MV-4-11 (cell line): ENCODE results near the gene CSMD2.

Experiments
- DNase-seq: peaks from one replicate; lab custom pipeline; 2025; lab: John Stamatoyannopoulos, UW

CSMD2 gene

DNA sequence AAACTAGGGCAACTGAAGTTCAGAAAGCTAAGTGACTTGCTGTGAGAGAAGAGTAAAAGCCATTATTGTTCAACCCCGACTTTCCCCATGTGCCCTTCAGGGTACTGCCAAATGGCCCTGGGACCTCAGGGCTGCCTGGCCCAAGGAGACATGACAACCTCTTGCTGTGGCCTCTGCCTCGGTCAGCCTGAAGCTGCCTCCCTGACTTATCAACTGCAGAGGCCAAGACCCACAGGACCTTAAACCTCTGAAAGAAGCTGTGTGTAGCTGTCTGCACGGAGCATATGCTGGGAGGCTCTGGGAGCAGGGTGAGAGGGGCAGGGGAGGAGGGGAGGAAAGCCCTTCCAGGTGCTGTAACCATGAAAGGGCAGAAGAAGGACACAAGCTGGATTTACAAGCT is 265.3 kb downstream of the CSMD2 start:
- no peak for DNase-seq

DNA sequence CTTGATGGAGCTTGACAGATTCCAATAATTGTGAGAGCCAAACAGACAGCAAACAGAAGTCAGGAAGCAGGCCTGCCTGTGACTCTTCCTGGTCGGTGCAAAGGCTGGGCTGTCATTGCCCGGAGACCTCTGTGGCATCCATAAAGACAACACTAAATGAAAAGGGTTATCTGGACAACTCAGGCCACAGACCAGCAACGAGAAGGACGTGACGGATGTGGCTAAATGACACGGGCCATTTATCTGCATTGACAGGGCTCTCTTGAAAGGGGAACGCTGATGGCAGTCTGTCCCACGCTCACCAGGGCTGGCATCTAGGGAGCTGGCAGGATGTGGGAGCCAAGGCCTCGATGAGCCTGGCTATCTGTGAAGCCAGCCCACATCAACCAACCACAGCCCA is 266.1 kb downstream of the CSMD2 start:
- no peak for DNase-seq

DNA sequence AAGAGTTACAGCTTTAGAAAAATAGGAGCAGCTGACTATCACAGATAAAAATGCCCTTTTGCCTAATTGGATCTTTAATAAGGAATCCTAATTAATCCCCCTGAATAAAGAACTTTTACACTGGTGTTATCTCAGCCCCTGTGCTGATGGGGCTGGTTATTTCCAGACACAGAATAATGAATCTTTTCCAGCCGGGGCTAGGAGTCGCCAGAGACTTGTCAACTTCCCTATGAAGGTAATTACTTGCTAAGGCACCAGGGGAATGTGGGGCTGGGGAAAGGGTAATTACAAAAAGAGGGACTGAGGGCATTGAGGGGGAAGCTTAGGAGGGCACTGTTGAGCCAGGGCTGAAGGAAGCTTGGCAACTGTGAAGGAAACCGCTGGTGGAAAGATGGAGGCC is 266.6 kb downstream of the CSMD2 start:
- no peak for DNase-seq

DNA sequence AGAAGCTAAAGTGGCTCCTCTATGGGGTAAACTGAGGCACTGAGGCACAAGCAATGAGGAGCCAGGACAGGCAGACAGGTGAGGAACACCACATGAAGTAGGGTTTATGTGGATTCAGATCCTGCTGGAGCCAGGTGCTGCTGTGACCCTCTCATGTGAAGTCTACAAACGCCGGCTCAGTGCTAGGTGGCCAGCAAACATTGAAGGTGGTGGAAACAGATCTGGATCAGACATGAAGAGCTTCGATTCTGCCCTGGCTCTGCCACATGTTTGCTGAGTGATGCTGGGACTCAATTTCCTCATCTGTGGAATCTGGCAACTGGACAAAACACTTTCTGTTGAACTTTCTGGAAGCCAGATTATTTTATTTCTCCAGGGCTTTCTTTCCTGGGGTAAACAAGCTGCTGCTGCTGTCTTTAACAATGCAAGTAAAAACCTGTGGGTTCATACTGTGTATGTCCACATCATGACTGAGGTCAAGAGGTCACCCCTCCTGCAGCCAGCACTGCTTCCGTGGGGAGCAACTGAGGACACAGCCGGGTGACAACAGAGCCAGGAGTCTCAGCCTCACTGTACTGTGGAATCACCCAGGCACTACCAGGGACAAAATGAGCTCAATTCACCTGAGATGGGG is 267.8 kb downstream of the CSMD2 start:
- no peak for DNase-seq

DNA sequence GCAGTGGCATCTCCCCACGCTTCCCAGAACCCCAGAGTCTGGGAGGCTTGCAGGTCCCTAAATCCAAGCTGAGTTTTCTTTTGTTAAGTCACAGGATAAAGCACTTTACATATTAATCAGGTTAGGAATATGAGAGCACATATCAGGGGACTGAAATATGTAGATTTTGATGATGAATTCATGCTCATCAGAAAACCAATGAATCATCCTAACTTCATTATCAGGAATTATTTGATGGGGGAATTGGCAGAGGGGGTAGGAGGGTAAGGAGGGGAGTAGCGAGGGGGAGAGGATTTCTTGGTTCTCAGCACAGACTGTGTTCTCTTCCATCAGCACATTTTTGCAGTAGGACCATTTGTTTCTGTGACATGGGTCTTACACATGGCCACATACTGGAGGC is 269.1 kb downstream of the CSMD2 start:
- no peak for DNase-seq

DNA sequence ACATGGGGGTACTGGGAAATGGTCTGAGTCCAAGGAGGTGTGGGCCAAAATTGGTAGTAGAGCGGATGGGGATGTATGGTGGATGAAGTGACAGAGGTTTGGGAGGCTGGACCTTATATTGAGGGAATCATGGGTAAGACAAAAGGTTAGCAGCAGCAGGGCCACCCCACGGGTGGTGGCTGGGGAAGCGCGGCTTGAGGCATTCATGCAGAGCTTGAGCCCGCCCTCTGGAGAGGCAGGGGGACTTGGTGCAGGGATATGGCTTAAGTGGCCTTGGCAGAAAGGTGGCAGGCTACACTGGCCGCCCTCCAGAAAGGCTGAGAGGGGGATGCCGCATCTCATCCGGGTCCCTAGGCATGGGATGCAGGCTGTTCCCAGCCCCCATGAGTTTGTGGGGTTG is 269.6 kb downstream of the CSMD2 start:
- no peak for DNase-seq

DNA sequence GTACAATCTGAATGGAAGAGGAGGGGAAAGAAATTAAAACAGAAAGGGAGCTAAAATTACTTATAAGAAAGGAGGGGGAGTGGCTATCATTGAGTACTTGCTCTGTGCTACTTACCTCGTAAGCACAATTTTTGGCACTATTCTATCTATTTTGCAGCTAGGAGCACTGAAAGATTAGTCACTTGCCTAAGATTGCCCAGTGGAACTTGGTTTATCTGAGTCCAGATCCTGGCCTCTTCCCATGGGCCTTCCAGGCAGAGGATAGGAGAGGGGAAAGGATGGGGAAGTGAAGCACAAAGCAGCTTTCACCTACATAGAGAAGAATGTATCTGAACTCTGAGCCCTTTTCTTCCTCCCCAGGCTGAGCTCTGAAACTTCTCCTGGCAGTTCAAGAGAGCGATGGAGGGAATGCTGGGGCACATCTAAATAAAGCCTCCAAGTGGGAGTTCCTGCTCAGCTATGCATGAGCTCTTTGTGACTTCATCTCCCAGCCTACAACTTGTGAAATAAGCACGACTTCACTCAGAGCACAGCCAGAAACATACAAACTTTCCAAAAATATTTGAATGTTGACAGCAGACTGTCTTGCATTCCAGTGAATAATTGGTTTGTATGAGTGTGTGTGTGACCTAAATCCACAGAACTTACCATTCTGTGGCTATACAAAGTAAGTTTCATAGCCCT is 271.7 kb downstream of the CSMD2 start:
- no peak for DNase-seq

DNA sequence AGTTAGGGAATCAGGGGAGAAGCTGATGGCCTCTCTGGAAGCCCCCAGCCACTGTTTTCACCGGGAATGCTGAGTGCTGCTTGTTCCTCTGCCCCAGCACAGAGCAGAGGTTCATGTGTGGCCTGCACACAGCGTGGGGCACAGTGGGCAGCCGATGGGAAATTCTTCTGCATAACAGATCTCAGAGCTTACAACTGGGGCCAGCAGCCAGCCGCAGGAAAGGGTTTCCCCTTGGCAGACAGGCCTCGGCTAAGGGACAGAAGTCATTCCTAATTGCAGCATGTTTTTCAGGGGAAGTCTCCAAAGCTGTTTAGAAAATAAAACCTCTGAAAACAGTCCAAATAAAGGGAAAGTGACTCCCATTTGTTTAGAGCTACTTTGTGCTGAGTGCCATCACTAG is 278.5 kb downstream of the CSMD2 start:
- no peak for DNase-seq

DNA sequence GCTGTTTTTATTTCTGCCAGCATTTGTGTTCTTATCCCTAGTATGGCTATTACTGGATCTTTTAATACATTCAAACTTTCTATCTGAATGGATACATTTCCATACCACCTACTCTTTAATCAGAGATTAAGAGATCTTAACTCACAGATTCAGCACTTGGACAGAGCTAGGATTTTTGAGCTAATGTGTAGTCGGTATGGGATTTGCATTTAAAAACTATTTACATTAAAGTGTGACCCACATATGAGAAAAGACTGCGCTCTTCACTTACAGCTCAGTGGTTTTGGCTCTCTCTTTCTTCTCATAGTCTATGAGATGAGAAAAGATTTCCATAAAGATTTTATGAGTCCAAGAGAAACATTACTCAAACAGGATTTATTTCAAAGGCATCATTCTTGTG is 284.7 kb downstream of the CSMD2 start:
- DNase-seq = no peak

DNA sequence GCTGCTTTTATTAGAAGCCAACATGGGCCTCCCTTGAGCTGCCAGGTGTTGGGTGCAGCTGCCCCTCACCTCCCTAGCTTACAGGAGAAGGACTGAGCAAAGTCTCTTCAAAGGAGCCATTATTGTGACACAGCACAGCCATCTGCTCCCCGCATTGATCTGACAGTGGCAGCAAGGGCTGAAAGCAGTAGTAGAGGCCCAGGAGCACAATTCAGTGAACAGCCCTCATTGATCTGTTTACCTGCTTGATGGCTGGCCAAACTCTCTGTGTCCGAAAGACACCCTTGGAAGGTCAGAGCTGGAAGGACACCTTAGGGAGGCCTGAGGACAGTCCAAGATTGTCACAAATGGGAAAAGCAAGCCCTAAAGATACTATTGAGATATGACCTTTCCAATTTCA is 286.6 kb downstream of the CSMD2 start:
- no peak for DNase-seq

DNA sequence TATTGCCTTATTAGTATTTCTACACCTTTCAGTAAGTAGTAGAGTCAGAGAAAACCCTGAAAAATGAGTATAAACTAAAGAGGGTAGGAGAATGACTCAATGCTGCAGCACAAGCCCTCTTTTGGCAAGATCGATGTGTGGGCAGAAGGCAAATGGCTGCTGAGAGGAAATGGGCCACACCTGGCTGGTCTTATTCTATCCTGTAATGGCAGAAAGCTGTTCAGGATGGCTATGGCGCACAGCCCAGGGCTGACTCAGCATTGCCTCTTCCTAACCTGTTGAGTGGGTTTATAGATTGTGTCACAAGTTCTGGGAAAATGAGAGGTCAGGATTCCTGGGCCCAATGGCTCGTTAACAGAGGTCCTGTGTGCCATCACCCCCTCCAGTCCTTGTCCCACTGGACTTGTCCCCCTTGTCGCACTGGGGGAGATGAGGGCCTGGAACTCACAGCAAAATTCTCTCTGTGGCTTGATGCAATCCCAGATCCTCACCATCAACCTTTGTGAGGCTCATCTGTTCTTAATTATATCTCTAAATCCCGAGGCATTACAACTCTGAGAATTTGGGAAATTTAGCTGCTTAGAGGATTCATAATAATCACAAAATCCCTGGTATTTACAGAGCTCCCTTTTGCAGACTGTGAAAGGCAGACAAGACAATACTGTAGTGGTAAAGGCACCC is 287.9 kb downstream of the CSMD2 start:
- DNase-seq = no peak

DNA sequence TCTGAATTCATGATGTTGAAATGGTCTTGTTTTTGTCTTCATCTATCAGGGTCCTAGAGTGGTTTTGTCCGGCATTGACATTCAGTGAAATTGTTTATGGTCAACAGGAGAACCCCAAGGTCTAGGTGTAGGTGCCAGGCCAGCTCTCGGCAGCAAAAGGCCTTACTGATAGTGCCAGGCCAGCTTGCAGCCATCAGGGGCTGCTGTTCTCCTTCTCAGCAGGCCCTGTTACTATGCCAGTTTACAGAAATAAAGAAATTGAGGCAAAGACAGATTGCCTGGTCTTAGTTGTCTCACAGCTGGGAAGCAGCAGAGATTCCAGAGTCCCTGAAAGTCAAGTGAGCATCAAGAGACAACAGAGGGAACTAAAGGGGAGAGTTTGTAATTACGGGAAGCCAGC is 289.2 kb downstream of the CSMD2 start:
- no peak for DNase-seq

DNA sequence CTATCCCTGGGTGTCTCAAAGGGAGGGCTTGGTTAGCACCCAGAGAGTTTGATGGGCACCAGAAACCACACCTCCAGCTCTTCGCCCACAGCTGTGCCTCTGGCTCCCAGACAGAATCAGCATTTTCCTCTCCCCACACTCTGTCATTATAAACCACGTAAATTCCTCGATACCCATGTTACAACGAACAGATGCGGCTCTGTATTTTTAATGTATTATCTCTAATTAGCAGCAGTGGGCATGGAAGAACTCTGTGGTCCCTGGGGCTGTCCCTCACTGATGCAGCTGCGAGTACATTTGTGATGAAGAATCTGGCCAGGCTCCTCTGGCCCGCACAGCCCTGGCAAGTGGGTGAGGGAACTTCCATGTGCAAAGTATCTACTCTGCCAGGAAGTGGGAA is 290.4 kb downstream of the CSMD2 start:
- no peak for DNase-seq

DNA sequence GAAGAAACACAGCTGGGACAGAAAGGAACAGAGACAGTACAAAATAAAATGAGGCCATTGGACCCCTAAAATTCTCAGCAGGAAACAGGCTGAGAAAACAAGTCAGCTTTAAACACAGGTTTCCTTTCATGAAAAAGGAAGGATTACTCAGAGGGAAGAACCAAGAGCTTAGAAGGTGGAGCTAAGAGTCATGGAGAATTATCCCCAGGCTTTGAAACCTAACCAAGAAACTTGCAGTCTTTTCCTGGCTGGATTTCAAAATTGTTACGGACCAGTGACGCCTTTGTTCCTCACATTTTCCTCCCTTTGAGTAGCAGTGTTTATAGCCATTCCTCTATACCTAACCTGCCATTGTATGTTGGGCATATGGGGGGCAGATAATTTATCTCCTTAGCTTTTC is 292.3 kb downstream of the CSMD2 start:
- no peak for DNase-seq

DNA sequence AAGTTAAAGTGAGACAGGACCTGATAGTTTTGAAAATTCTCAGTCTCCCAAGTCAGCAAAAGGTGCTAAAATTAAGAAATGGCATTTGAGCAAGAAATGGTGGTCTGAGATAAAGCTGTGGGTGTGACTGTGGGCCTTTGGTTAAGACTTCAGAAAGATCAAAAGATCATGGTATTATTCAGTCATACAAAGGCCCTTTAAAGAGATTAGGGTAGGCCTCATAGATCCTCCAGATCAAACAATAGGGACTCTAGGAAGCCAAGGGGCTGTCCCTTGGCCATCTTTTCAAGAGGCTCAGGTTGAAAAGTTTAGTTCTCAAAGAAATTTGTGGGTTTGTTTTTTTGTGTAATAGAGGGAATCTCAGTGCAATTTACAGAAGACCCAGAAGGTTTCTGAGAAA is 292.8 kb downstream of the CSMD2 start:
- DNase-seq = no peak

DNA sequence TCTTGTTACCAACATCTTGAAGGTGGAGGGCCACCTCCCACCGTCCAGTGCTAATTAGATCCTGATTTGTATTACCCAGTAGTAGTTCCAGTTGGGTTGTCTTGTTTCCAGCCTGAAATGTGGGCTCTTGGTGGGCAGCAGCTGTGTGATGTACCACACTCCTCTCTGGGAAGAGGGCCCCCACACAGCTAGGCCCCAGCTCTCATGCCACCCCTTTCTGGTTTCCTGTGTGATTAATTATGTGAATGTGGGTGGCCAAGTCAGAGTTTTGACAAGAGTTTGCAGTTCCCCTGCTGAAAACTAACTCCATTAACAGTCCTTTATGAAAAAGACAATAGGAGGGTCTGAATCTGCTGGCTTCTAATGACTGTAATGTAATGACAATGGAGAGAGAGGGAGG is 297.3 kb downstream of the CSMD2 start:
- DNase-seq = no peak

DNA sequence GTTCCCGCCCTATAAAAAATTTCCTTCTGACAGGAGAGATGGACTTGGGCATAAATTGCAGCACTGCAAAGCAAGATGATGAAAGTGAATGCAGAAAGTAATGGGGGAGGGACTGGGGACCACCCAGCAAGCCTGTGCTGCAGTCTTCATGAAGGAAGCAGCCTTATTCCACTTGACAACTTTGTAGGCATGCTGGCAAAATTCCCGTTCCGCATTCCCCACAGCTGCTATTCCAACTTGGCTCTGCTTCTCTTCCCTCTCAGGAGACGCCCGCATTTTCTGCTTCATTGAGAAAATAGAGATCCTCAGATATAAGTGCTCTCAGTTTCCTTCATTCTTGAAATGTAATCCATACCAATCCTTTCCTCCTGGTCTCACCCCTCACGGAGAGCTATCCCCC is 298.7 kb downstream of the CSMD2 start:
- no peak for DNase-seq

DNA sequence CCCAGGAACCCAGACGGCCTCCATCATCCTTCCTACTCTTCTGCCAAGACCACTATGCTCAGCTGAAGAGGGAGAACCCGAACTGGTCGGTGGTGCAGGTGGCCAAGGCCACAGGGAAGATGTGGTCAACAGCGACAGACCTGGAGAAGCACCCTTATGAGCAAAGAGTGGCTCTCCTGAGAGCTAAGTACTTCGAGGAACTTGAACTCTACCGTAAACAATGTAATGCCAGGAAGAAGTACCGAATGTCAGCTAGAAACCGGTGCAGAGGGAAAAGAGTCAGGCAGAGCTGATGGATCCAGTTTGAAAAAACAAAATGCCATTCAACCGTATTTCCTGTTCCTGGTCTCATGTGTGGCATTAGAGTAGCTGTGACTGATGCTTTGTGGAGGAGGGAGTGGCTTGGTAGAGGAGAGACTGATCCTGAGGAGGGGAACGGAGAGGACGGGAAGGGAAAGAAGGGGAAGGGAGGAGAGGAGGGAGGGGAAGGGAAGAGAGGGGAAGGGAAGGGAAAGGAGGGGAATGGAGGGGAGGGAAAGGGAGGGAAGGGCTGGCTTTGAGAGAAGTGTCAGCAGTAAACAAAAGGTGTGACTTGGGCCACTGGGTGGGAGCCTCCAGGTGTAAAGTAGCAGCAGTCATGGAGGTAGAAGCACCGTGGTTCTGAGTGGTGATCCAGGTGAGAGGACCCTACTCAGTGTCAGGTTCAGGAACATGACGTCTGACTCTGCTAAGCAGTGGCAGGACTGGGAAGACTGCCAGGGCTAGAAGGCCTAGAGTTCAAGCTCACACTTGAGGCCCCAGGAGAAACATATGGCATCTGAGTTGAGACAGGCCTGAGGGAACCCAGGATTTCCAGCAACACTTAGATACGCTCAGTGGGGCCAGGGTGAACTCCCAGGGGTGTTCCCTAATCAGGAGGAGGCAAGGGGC is 300.3 kb downstream of the CSMD2 start:
- DNase-seq = no peak

DNA sequence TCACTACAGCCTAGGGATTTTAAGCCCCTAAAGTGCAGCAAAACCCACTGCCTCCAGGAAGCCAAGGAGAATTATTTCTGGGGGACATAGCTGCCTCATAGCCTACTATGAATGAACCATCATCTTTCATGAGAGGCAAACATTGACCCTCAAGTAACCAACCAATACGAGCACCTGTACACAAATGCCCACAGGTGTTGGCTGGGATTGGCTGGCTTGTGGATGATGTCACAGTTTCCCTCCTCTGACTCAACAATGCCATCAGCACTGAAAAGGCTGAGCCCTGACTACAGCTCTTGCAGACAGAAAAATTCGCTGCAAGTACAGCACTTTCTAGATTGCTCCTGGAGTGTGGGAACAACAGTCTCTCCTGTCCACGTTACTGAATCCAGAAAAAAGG is 301.3 kb downstream of the CSMD2 start, which contains the start of gene HMGB4:
Gene HMGB4, plus strand, starts transcription at position 301 of the 400 bp plus-strand sequence. CDS start 113 bp downstream, outside the sequence.
- no peak for DNase-seq

DNA sequence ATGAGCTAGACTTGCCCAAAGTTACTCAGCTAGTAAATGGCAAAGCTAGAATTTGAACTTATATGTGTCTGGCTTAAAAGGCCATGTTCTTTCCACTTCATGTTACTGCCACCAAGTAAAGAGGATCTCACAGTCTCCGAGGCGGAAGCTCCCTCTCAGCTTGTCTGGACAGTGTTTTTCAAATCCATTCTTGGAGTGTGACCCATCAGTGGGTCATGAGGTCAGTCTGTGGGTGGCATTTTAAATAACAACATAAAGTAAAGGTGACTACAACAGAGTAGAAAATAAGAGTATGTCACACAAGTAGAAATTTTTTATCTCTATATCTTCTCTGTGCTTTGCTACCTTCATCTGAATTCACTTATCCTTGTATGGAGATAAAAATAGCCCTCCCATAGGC is 304.4 kb downstream of the CSMD2 start:
- no peak for DNase-seq

DNA sequence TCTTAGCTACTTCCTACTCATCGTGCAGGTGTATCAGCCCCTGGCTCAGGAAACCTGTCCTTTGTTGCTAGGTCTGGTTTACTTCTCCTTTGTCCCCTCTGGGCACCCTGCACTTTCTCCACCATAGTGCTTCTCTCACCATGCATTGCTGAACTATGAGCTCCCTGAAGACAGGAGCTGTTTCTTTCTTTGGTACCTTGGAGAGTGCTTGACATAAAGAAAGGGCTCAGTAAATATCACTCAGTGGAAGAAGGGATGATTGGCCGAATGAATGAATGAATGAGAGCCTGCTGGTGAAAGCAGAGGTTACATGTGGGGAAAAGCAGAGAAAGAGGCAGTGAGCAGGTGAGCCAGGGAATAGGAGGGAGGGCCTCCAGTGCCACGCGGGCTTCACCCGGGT is 310.9 kb downstream of the CSMD2 start:
- no peak for DNase-seq

DNA sequence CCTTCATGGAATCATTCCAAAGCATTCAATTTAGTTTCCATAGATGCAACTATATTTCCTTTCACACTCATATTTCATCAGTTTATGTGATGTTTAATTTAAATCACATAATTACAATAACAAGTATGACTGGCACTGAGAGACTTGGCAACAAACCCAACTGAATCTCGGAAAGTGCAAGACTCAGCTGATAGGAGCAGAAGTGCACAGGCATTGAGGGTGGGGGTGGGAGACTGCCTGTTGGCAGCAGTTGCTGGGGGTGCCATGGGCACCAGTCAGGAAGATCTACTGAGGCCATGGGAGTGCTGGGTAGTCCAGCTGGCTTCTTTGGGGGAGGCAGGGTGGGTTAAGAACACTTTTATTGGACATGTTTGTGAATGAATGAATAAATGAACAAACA is 311.6 kb downstream of the CSMD2 start:
- DNase-seq = no peak
